Activated B cell treated with CpG ODN at 0.5 μM for 24 hours (primary cell): ENCODE measurements around the gene BPI. TPM values are rescaled to one million over a fixed set of nuclear protein-coding genes. Genes with fewer than 3 reads are reported as not detected.

Experiments used
- ATAC-seq: fragments of 200-7000 bp; cut with Tn5 transposase; one replicate; pipeline ENCODE4 v1.10.0; 2021; ENCODE audit warnings: low read depth, mild to moderate bottlenecking, moderate library complexity
- CTCF ChIA-PET: fragments of 350-600 bp; sonication (Branson Sonifier 250); formaldehyde crosslinking; loops from one replicate; lab custom pipeline; 2021; ENCODE audit warnings: antibody characterized with exemption; lab: Charles Lee
- POLR2A ChIA-PET: fragments of 350-600 bp; sonication (Branson Sonifier 250); formaldehyde crosslinking; loops from one replicate; lab custom pipeline; 2021; ENCODE audit warnings: antibody characterized with exemption; lab: Charles Lee
- DNase-seq: peaks from one replicate; pipeline ENCODE4 v3.0.0; 2022
- H3K27ac Mint-ChIP-seq: one replicate; pipeline ENCODE4 v1.8.0; 2020; ENCODE audit warnings: mixed read lengths
- H3K27me3 Mint-ChIP-seq: one replicate; pipeline ENCODE4 v1.8.0; 2021; ENCODE audit warnings: mixed read lengths
- H3K36me3 Mint-ChIP-seq: one replicate; pipeline ENCODE4 v1.8.0; 2021; ENCODE audit warnings: low read depth, mixed read lengths
- H3K4me1 Mint-ChIP-seq: one replicate; pipeline ENCODE4 v1.8.0; 2021; ENCODE audit warnings: mixed read lengths
- H3K4me3 Mint-ChIP-seq: one replicate; pipeline ENCODE4 v1.8.0; 2020; ENCODE audit warnings: mild to moderate bottlenecking, mixed read lengths
- H3K9me3 Mint-ChIP-seq: one replicate; pipeline ENCODE4 v1.8.0; 2020; ENCODE audit warnings: mixed read lengths
- intact Hi-C: fragments of 100-400 bp; cut with micrococcal nuclease; formaldehyde crosslinking; loops from one replicate; pipeline ENCODE4 v1.15.1; 2024
- total RNA-seq: library from RNA; stranded (reverse); gene quantifications from 2 replicates; pipeline ENCODE4 v1.2.3, GENCODE V29; 2022
- TF ChIP-seq, protein P1 (sequence below): fragments of 200-600 bp; IDR thresholded peaks from one replicate; pipeline ENCODE4 v1.8.0; 2022; ENCODE audit warnings: antibody characterized with exemption, mild to moderate bottlenecking

The BPI gene
- total RNA-seq, 1 donor from 2014 or later = not detected

DNA sequence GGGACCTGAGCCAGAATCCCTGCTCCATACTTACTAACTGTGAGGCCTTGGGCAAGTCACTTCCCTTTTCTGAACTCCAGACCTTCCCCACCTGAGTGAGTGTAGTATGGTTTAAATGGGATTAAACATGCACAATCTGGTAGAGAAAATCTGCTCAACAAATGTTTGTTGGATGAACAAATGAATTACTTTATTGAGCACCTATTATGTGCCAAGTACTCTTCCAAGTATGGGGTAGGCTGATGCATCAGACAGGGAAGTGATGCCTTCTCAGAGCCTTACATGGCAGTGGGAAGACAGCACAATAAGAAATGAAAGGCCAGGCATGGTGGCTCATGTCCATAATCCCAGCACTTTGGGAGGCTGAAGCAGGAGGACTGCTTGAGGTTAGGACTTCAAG, 27.3 kb downstream of the BPI start:
- H3K27me3 Mint-ChIP-seq = peaks cover 19% of the 10 kb centered on the region
- POLR2A ChIA-PET = no interaction called here

GRCh38 chr20:38331814-38332213, 27.9 kb downstream of the BPI start:
- no peak overlapping the region for H3K27ac Mint-ChIP-seq
- POLR2A ChIA-PET = no interaction called here
- DNase-seq = no peak
- H3K36me3 Mint-ChIP-seq = no peaks in the 10 kb centered on the region
- intact Hi-C loops = no loop called here
- CTCF ChIA-PET = no interaction called here
- peaks cover 19% of the 10 kb centered on the region for H3K27me3 Mint-ChIP-seq
- no peak overlapping the region for H3K4me3 Mint-ChIP-seq
- ATAC-seq = no peak
- no peaks in the 10 kb centered on the region for H3K4me1 Mint-ChIP-seq
- TF ChIP-seq, protein P1, sequence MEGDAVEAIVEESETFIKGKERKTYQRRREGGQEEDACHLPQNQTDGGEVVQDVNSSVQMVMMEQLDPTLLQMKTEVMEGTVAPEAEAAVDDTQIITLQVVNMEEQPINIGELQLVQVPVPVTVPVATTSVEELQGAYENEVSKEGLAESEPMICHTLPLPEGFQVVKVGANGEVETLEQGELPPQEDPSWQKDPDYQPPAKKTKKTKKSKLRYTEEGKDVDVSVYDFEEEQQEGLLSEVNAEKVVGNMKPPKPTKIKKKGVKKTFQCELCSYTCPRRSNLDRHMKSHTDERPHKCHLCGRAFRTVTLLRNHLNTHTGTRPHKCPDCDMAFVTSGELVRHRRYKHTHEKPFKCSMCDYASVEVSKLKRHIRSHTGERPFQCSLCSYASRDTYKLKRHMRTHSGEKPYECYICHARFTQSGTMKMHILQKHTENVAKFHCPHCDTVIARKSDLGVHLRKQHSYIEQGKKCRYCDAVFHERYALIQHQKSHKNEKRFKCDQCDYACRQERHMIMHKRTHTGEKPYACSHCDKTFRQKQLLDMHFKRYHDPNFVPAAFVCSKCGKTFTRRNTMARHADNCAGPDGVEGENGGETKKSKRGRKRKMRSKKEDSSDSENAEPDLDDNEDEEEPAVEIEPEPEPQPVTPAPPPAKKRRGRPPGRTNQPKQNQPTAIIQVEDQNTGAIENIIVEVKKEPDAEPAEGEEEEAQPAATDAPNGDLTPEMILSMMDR = no peak
- H3K9me3 Mint-ChIP-seq = no peaks in the 10 kb centered on the region

More for the DNA sequence above, 27.3 kb downstream of the BPI start:
- DNase-seq = no peak
- CTCF ChIA-PET = no interaction called here
- Mint-ChIP-seq H3K27ac (no peak overlapping the region), H3K4me1 (no peaks in the 10 kb centered on the region), H3K4me3 (no peak overlapping the region), H3K36me3 (no peaks in the 10 kb centered on the region), H3K9me3 (no peaks in the 10 kb centered on the region)
- ATAC-seq = no peak
- intact Hi-C loops = no loop called here
- TF ChIP-seq, protein P1 = no peak

GRCh38 chr20:38334016-38334415, 30.1 kb downstream of the BPI start:
- no peak overlapping the region for H3K27ac Mint-ChIP-seq
- POLR2A ChIA-PET = no interaction called here
- intact Hi-C loops = no loop called here
- ATAC-seq (no peak), DNase-seq (no peak)
- no peaks in the 10 kb centered on the region for H3K36me3 Mint-ChIP-seq
- H3K4me3 Mint-ChIP-seq = no peak overlapping the region
- H3K27me3 Mint-ChIP-seq = peaks cover 23% of the 10 kb centered on the region
- CTCF ChIA-PET = no interaction called here
- TF ChIP-seq, protein P1 = no peak
- H3K4me1 Mint-ChIP-seq = no peaks in the 10 kb centered on the region
- peaks cover 6% of the 10 kb centered on the region for H3K9me3 Mint-ChIP-seq

DNA sequence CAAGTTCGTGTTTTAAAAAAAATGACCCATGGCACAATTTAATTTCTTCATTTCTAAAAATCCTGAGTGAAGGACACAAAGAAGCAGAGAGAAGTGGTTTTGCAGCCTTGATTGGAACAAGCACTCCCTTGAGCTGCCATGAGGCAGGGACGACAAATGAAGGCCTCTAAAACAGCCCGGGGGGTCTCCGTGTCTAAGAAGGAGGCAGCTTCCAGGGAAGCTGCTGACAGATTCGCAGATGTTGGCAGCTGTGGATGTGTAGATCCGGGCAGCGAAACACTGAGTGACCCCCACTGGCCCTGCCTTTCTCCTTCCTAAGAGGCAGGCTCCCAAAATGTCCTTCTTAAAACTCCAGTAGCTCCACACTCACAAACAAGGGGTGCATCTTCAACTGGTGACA, 32.8 kb downstream of the BPI start:
- H3K4me1 Mint-ChIP-seq = no peaks in the 10 kb centered on the region
- H3K27ac Mint-ChIP-seq = no peak overlapping the region
- no peak for DNase-seq
- H3K27me3 Mint-ChIP-seq = peaks cover 22% of the 10 kb centered on the region
- no peaks in the 10 kb centered on the region for H3K36me3 Mint-ChIP-seq
- intact Hi-C loops = no loop called here
- H3K4me3 Mint-ChIP-seq = no peak overlapping the region
- CTCF ChIA-PET = no interaction called here
- TF ChIP-seq, protein P1 = no peak
- peaks cover 6% of the 10 kb centered on the region for H3K9me3 Mint-ChIP-seq
- no peak for ATAC-seq
- POLR2A ChIA-PET = no interaction called here

DNA sequence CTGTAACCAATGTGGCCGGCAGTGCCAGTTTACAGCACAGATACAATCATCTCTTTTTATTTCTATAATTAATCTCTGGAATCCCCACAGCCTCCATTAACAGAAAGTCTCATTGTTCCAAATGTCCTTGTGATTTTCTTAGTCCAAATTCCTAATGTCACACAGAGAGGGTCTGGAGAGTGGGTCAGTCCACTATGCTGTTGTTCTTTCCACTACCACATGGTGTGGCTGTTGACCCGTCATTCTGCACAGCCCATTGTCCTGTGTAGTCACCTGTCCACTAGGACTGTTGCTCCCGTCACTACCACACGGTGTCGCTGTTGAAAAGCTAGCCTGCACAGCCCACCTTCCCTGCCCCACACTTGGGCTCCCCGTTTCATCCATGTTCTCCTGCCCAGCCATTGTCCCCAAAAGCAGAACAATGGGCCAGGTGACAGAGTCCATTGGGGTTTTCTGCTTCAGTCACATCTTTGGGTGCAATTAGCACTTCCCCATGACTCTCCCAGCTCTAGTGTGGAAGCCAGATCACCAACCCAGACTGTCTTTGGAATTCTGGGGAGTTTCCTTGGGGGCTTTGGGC, 33.7 kb downstream of the BPI start:
- intact Hi-C loops = no loop called here
- no peak overlapping the region for H3K27ac Mint-ChIP-seq
- H3K4me3 Mint-ChIP-seq = no peak overlapping the region
- ATAC-seq = no peak
- TF ChIP-seq, protein P1 = no peak
- no peaks in the 10 kb centered on the region for H3K4me1 Mint-ChIP-seq
- H3K36me3 Mint-ChIP-seq = no peaks in the 10 kb centered on the region
- ChIA-PET POLR2A (no interaction called here), CTCF (no interaction called here)
- no peak for DNase-seq
- peaks cover 6% of the 10 kb centered on the region for H3K9me3 Mint-ChIP-seq
- H3K27me3 Mint-ChIP-seq = peaks cover 19% of the 10 kb centered on the region
